B cell (primary cell): ENCODE data around the gene NDUFV3.

ENCODE experiments used
- CTCF ChIP-seq: fragments of 200-600 bp; IDR thresholded peaks from one replicate; pipeline ENCODE4 v1.8.0; 2022; ENCODE audit warnings: antibody characterized with exemption, mild to moderate bottlenecking
- EZH2 ChIP-seq: IDR thresholded peaks from 2 replicates; pipeline ENCODE4 v1.6.1; 2012; ENCODE audit warnings: borderline replicate concordance, low read depth, mild to moderate bottlenecking, moderate library complexity, low read length; ENCODE audit not compliant: insufficient read depth, poor library complexity, severe bottlenecking

GRCh38 chr21:42857216-42857615 is 35.9 kb upstream of the NDUFV3 start:
- TF ChIP-seq CTCF = no peak
- TF ChIP-seq EZH2 = no peak
